ENCODE results near the gene MAB21L4. TPM values are rescaled to one million over a fixed set of nuclear protein-coding genes. Genes with fewer than 3 reads are reported as not detected.

MAB21L4 gene
- total and polyA plus RNA-seq, 9 donors = 0.04 to 0.48 (median 0.23) TPM; not detected in 4

- no peaks in the 10 kb centered on the region for H3K36me3 ChIP-seq
- H3K27me3 ChIP-seq = no peaks in the 10 kb centered on the region
- intact Hi-C loops (cut with DNase I) = loop anchor here in 3 of 4 donors (5.0 to 10.0 kb wide), 3 partner anchors 81 to 148 kb away; partner anchors contain the start of gene SNED1 (in 2 of the 3)
- peaks cover 25% of the 10 kb centered on the region for H3K4me1 ChIP-seq (ENCODE audit: insufficient read depth)
- TF ChIP-seq CTCF (IDR thresholded peaks at IDR 0.05) (peak; percentile 71 to 93 (median 89)), POLR2A (IDR thresholded peaks at IDR 0.05) (no peak)
- H3K27ac ChIP-seq = peak overlapping the region in 1 of 2 donors; percentile 13
- no peak overlapping the region for H3K4me3 ChIP-seq
- WGBS, 3 donors = 10 to 21% (median 12%) methylated on average over 36 of the region's 36 CpGs
- peak; percentile 81 to 94 (median 91) for DNase-seq
- no peaks in the 10 kb centered on the region for H3K9me3 ChIP-seq
Observed at GRCh38 chr2:240913810-240914644, 18.1 kb upstream of the MAB21L4 start.

GRCh38 chr2:240912878-240913809, 17.2 kb upstream of the MAB21L4 start:
- Histone ChIP-seq H3K4me3 (no peak overlapping the region), H3K27ac (peak overlapping the region in 1 of 2 donors; percentile 13), H3K27me3 (no peaks in the 10 kb centered on the region), H3K4me1 (ENCODE audit: insufficient read depth) (peaks cover 25% of the 10 kb centered on the region), H3K36me3 (no peaks in the 10 kb centered on the region), H3K9me3 (no peaks in the 10 kb centered on the region)
- DNase-seq = no peak
- WGBS, 3 donors = 77 to 85% (median 79%) methylated on average over 18 to 21 of the region's 21 CpGs
- intact Hi-C loops (cut with DNase I) = loop anchor here in 3 of 4 donors (5.0 to 10.0 kb wide), 3 partner anchors 82 to 149 kb away; partner anchors contain the start of gene SNED1 (in 2 of the 3)
- TF ChIP-seq POLR2A (IDR thresholded peaks at IDR 0.05) = no peak
- TF ChIP-seq CTCF (IDR thresholded peaks at IDR 0.05) = no peak
- no peak for TF ChIP-seq EP300 (IDR thresholded peaks at IDR 0.05)

GRCh38 chr2:240911641-240912265, 15.8 kb upstream of the MAB21L4 start:
- Histone ChIP-seq H3K4me3 (no peak overlapping the region), H3K27ac (no peak overlapping the region), H3K9me3 (no peaks in the 10 kb centered on the region), H3K36me3 (no peaks in the 10 kb centered on the region), H3K4me1 (ENCODE audit: insufficient read depth) (peaks cover 21% of the 10 kb centered on the region), H3K27me3 (no peaks in the 10 kb centered on the region)
- DNase-seq = no peak
- TF ChIP-seq POLR2A (IDR thresholded peaks at IDR 0.05) (no peak), EP300 (IDR thresholded peaks at IDR 0.05) (no peak), CTCF (IDR thresholded peaks at IDR 0.05) (no peak)
- intact Hi-C loops (cut with DNase I) = loop anchor here in 3 of 4 donors (5.0 to 10.0 kb wide), 3 partner anchors 83 to 151 kb away; partner anchors contain the start of gene SNED1 (in 2 of the 3)
- 78 to 86% (median 81%) methylated on average over 19 to 20 of the region's 20 CpGs for WGBS, 3 donors
